HepG2 (cell line): Measurements from ENCODE around the gene MAD2L2. TPM values are rescaled to one million over a fixed set of nuclear protein-coding genes. Genes with fewer than 3 reads are reported as not detected.

Experiments
- ATAC-seq: fragments of 200-7000 bp; cut with Tn5 transposase; 3 replicates; pipeline ENCODE4 v1.9.1; 2020; ENCODE audit warnings: mild to moderate bottlenecking, moderate library complexity
- BruUV-seq: library from RNA; stranded (reverse); fragments of 400-500 nt; replicated peaks from 2 replicates; lab custom pipeline; 2021; lab: Mats Ljungman, UMichigan
- CTCF ChIA-PET: fragments of 300-600 bp; formaldehyde crosslinking; extraction: SDS; loops from one replicate; lab custom pipeline; 2021; ENCODE audit warnings: low total read pairs, inconsistent platforms, low intra/inter-chr PET ratio; lab: Yijun Ruan, JAX
- POLR2A ChIA-PET: fragments of 350-600 bp; sonication (Branson Sonifier 250); formaldehyde crosslinking; loops from one replicate; lab custom pipeline; 2020; ENCODE audit warnings: antibody characterized with exemption, inconsistent platforms; lab: Yijun Ruan, JAX
- DNase-seq: peaks from one replicate; pipeline ENCODE4 v3.0.0-alpha.2; 2015; ENCODE audit warnings: low spot score
- FAIRE-seq: peaks from 3 replicates; lab custom pipeline; 2011; peaks lifted over from hg19 to GRCh38; lab: Jason Lieb, UNC
- H2AFZ ChIP-seq: one replicate; pipeline ENCODE4 v1.6.1; 2011; ENCODE audit warnings: low read length, inconsistent platforms
- H3K27ac ChIP-seq: fragments of 300-600 bp; 3 replicates; pipeline ENCODE4 v1.8.0; 2011; ENCODE audit warnings: mixed run types, mild to moderate bottlenecking, mixed read lengths, low read length, inconsistent platforms; ENCODE audit not compliant: insufficient read depth; ENCODE audit errors: extremely low read length
- H3K27me3 ChIP-seq, 2 experiments: fragments of 200-600 bp in 1 of 2; 2 replicates in 1 of 2; 3 replicates in 1 of 2; pipeline versions ENCODE4 v1.6.0 to v1.8.0; 2011; ENCODE audit warnings: low read length in 2 of 2, mild to moderate bottlenecking in 2 of 2, moderate library complexity in 2 of 2, inconsistent platforms in 1 of 2; ENCODE audit not compliant: insufficient read depth in 2 of 2, control insufficient read depth in 1 of 2
- H3K36me3 ChIP-seq, 2 experiments: fragments of 200-600 bp in 1 of 2; replicated peaks in 1 of 2; 2 replicates in 1 of 2; 3 replicates in 1 of 2; pipeline versions ENCODE4 v1.5.1 to v1.8.0; 2011; ENCODE audit warnings: low read length in 2 of 2, inconsistent platforms in 1 of 2; ENCODE audit not compliant: insufficient read depth in 2 of 2, control insufficient read depth in 1 of 2
- H3K4me1 ChIP-seq: 2 replicates; pipeline ENCODE4 v1.5.1; 2012; ENCODE audit warnings: low read length, inconsistent platforms; ENCODE audit not compliant: insufficient read depth
- H3K4me2 ChIP-seq: 2 replicates; pipeline ENCODE4 v1.6.0; 2011; ENCODE audit warnings: low read depth, low read length, inconsistent platforms
- H3K4me3 ChIP-seq, 3 experiments: fragments of 200-600 bp in 1 of 3; sonication (generic), shearing (Covaris generic) in 1 of 3; replicated peaks in 1 of 3; 2 replicates each; pipeline ENCODE4 v1.5.1; 2011 to 2016; ENCODE audit warnings: low read length in 3 of 3, inconsistent platforms in 2 of 3, low read depth in 2 of 3, mild to moderate bottlenecking in 2 of 3, control low read depth in 1 of 3, mixed read lengths in 1 of 3; ENCODE audit not compliant: insufficient read depth in 1 of 3
- H3K79me2 ChIP-seq: one replicate; pipeline ENCODE4 v1.6.1; 2011; ENCODE audit warnings: low read length, inconsistent platforms; ENCODE audit not compliant: insufficient read depth
- H3K9ac ChIP-seq: 2 replicates; pipeline ENCODE4 v1.6.0; 2011; ENCODE audit warnings: mild to moderate bottlenecking, low read depth, low read length, inconsistent platforms; ENCODE audit not compliant: insufficient read depth
- H3K9me3 ChIP-seq: 2 replicates; pipeline ENCODE4 v1.5.1; 2012; ENCODE audit warnings: mild to moderate bottlenecking, low read length
- H4K20me1 ChIP-seq: 2 replicates; pipeline ENCODE4 v1.6.0; 2011; ENCODE audit warnings: inconsistent platforms, mild to moderate bottlenecking, low read length, moderate library complexity; ENCODE audit not compliant: insufficient read depth
- EZH2 ChIP-seq: conservative IDR thresholded peaks from 2 replicates; pipeline ENCODE4 v1.6.1; 2012; ENCODE audit warnings: mild to moderate bottlenecking, low read depth, low read length, moderate library complexity
- GTF3A ChIP-seq: sonication (generic); formaldehyde crosslinking; conservative IDR thresholded peaks from 2 replicates; pipeline ENCODE4 v1.4.0; 2020; ENCODE audit warnings: mild to moderate bottlenecking, missing genetic modification reagents
- TCF12 ChIP-seq, 2 experiments: fragments of 450-650 bp in 1 of 2; sonication (generic) in 1 of 2; formaldehyde crosslinking in 1 of 2; IDR thresholded peaks; 2 replicates each; pipeline versions ENCODE4 v1.6.1 to v1.8.0; 2017 to 2022; ENCODE audit warnings: antibody characterized with exemption in 1 of 2, mild to moderate bottlenecking in 1 of 2, missing genetic modification reagents in 1 of 2, moderate library complexity in 1 of 2
- ZNF780A ChIP-seq: sonication (generic); formaldehyde crosslinking; IDR thresholded peaks from 2 replicates; pipeline ENCODE4 v1.8.0; 2022; ENCODE audit warnings: mild to moderate bottlenecking, missing genetic modification reagents, moderate library complexity
- WGBS: methylation state at CpG from one replicate; pipeline ENCODE4 v1.1.6; 2017; ENCODE audit warnings: low lambda C conversion rate; 5-methylcytosine and 5-hydroxymethylcytosine counted together
- in situ Hi-C: cut with HindIII; loops from 2 replicates; pipeline ENCODE4 v1.10.0; 2017; ENCODE audit warnings: low pct_unique_long_range_greater_than_20kb; ENCODE audit not compliant: extremely low pct_ligation_motif_present
- intact Hi-C: fragments of 100-400 bp; cut with micrococcal nuclease; formaldehyde crosslinking; loops from one replicate; pipeline ENCODE4 v1.10.0; 2022; ENCODE audit not compliant: unreplicated experiment
- polyA plus RNA-seq, 8 experiments: library from polyadenylated mRNA; depleted of rRNA in 3 of 8; stranded (reverse) in 7 of 8; unstranded in 1 of 8; fragments of >200 nt; fragmentation: Illumina TruSeq in 4 of 8; extraction: Trizol in 4 of 8; gene quantifications; 2 replicates each; pipeline versions ENCODE4 v1.2.1 to v1.2.3, GENCODE V29; 2011 to 2016; ENCODE audit warnings: low read depth in 4 of 8, missing spikeins in 1 of 8, mixed read lengths in 1 of 8; ENCODE audit not compliant: insufficient read depth in 1 of 8
- total RNA-seq, 5 experiments: library from RNA; depleted of rRNA; stranded (reverse); fragments of >200 nt; fragmentation: Illumina TruSeq; extraction: Trizol; gene quantifications; 2 replicates each; pipeline ENCODE4 v1.2.3, GENCODE V29; 2016; ENCODE audit warnings: low read depth in 1 of 5
- TF ChIP-seq, protein P1 (sequence below): sonication (generic); formaldehyde crosslinking; IDR thresholded peaks from 2 replicates; pipeline ENCODE4 v1.5.1; 2020; ENCODE audit warnings: mild to moderate bottlenecking, missing genetic modification reagents, moderate library complexity

Gene MAD2L2
- total and polyA plus RNA-seq, 2 of the 13 experiments (the other 11 are each of a cell fraction or from before 2014, with no cell fraction given): 51.8 to 53.8 TPM

DNA sequence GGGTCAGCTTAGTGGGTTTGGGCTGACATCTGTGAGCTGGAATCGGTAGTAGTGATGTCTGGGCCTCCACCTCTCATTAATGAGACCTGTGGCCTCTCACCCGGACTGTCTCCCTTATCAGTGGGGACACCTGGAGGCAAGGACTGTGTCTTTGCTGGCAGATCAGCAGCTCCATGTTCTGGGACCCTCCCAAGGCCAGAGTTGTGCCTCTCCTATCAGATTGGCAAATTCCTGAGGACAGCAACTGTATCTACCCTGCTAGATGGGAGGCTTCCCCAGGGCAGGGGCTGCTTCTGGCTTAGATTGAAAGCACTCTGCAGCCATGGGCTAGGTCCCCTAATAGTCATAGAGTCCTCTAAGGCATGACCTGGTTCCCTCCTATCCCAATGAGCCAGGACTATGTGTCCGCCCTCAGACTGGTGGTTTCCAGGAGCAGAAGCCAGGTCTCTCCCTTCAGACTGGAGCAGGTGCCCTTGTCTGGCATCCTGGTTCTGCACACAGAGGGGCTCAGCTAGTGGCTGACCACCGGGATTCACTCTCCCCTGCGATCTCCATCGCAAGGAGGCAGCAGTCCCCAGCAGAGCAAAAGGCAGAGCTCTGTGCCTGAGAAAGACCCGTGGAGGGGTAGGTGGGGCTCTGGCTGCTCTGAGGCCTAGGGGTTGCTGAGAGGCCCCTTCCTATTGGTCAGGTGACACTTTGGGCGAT is 16.4 kb upstream of the MAD2L2 start:
- FAIRE-seq (no peak), ATAC-seq (no peak), DNase-seq (no peak)
- Histone ChIP-seq H3K27me3 (peaks cover 12 to 65% of the 10 kb centered on the region in 2 experiments), H3K4me3 (no peak overlapping the region), H3K4me1 (no peaks in the 10 kb centered on the region), H2AFZ (no peak overlapping the region), H3K36me3 (no peaks in the 10 kb centered on the region), H3K4me2 (no peak overlapping the region), H3K9ac (no peak overlapping the region), H3K27ac (no peak overlapping the region), H4K20me1 (no peaks in the 10 kb centered on the region), H3K9me3 (no peaks in the 10 kb centered on the region), H3K79me2 (no peaks in the 10 kb centered on the region)
- in situ Hi-C loops (loop anchor here (10.0 kb wide), 1 partner anchor 57 kb away; no protein-coding TSS in a partner anchor), intact Hi-C loops (no loop called here)
- POLR2A ChIA-PET: no interaction called here
- CTCF ChIA-PET: no interaction called here
- no TSS peak for BruUV-seq
- 0% methylated on average over 1 of the region's 8 CpGs for WGBS
- TF ChIP-seq GTF3A (CRISPR knock-in tag) (no peak), EZH2 (no peak), ZNF780A (CRISPR knock-in tag) (no peak), TCF12 (IDR thresholded peaks at IDR 0.05) (no peak), TCF12 (CRISPR knock-in tag; IDR thresholded peaks at IDR 0.05) (no peak)
- TF ChIP-seq, protein P1, sequence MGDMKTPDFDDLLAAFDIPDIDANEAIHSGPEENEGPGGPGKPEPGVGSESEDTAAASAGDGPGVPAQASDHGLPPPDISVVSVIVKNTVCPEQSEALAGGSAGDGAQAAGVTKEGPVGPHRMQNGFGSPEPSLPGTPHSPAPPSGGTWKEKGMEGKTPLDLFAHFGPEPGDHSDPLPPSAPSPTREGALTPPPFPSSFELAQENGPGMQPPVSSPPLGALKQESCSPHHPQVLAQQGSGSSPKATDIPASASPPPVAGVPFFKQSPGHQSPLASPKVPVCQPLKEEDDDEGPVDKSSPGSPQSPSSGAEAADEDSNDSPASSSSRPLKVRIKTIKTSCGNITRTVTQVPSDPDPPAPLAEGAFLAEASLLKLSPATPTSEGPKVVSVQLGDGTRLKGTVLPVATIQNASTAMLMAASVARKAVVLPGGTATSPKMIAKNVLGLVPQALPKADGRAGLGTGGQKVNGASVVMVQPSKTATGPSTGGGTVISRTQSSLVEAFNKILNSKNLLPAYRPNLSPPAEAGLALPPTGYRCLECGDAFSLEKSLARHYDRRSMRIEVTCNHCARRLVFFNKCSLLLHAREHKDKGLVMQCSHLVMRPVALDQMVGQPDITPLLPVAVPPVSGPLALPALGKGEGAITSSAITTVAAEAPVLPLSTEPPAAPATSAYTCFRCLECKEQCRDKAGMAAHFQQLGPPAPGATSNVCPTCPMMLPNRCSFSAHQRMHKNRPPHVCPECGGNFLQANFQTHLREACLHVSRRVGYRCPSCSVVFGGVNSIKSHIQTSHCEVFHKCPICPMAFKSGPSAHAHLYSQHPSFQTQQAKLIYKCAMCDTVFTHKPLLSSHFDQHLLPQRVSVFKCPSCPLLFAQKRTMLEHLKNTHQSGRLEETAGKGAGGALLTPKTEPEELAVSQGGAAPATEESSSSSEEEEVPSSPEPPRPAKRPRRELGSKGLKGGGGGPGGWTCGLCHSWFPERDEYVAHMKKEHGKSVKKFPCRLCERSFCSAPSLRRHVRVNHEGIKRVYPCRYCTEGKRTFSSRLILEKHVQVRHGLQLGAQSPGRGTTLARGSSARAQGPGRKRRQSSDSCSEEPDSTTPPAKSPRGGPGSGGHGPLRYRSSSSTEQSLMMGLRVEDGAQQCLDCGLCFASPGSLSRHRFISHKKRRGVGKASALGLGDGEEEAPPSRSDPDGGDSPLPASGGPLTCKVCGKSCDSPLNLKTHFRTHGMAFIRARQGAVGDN (CRISPR knock-in tag): no peak
